Right renal pelvis (tissue), 4 donors: ENCODE measurements around the gene MYG1. TPM values are rescaled to one million over a fixed set of nuclear protein-coding genes. Genes with fewer than 3 reads are reported as not detected.

Experiments
- DNase-seq, 4 donors: peaks; one replicate each; pipeline ENCODE4 v3.0.0-alpha.2; 2013; ENCODE audit warnings: low read depth in 4 of 4, low spot score in 3 of 4, missing footprints in 1 of 4
- polyA plus RNA-seq, 4 donors: library from polyadenylated mRNA; unstranded; fragments of 120-200 nt; gene quantifications; one replicate each; pipeline ENCODE4 v1.2.1, GENCODE V29; 2013; ENCODE audit not compliant: insufficient read length in 4 of 4

The MYG1 gene
- polyA plus RNA-seq, 4 donors, result 49.8 to 62.4 (median 51.0) TPM

GRCh38 chr12:53352331-53353256 lies 53.1 kb downstream of the MYG1 start:
- DNase-seq, result peak; percentile 83 to 88 (median 84)

- DNase-seq, result no peak
Measured at GRCh38 chr12:53353257-53353655, 53.8 kb downstream of the MYG1 start.

GRCh38 chr12:53355121-53355520 lies 55.6 kb downstream of the MYG1 start:
- DNase-seq, result no peak

Other genes with a start within 250 kb of the MYG1 start
- gene TNS2, start 249.6 kb upstream of the MYG1 start, polyA plus RNA-seq, result 100 to 1,000 TPM in 3 of 4 donors, 10 to 100 TPM in 1; 89.0 to 129 (median 105) TPM
- 10 to 100 TPM; 17.7 to 21.9 (median 20.8) TPM for gene SPRYD3, start 220.3 kb upstream of the MYG1 start, polyA plus RNA-seq
- gene IGFBP6, start 202.0 kb upstream of the MYG1 start, polyA plus RNA-seq, result 10 to 100 TPM; 11.0 to 26.8 (median 12.7) TPM
- 1 to 10 TPM; 1.1 to 2.6 (median 1.6) TPM for gene SOAT2, start 196.2 kb upstream of the MYG1 start, polyA plus RNA-seq
- gene ZNF740, start 119.0 kb upstream of the MYG1 start, polyA plus RNA-seq, result 10 to 100 TPM; 65.7 to 81.2 (median 71.4) TPM
- 10 to 100 TPM; 34.5 to 56.4 (median 37.8) TPM for gene CSAD, start 118.8 kb upstream of the MYG1 start, polyA plus RNA-seq
- gene ITGB7, start 92.4 kb upstream of the MYG1 start, polyA plus RNA-seq, result 1 to 10 TPM; 1.4 to 1.8 (median 1.6) TPM
- 10 to 100 TPM; 30.9 to 41.5 (median 32.7) TPM for gene RARG, start 67.5 kb upstream of the MYG1 start, polyA plus RNA-seq
- 10 to 100 TPM in 1 of 4 donors, 1 to 10 TPM in 3; 8.9 to 11.3 (median 9.1) TPM for gene ESPL1, start 31.4 kb upstream of the MYG1 start, polyA plus RNA-seq
- gene PFDN5, start 4.2 kb upstream of the MYG1 start, polyA plus RNA-seq, result 100 to 1,000 TPM; 642 to 677 (median 662) TPM
- 10 to 100 TPM; 76.1 to 84.9 (median 79.1) TPM for gene AAAS, start 21.9 kb downstream of the MYG1 start, polyA plus RNA-seq
- gene SP7, start 36.7 kb downstream of the MYG1 start, polyA plus RNA-seq, result under 1 TPM; 0.14 to 0.30 (median 0.16) TPM
- gene SP1, start 80.5 kb downstream of the MYG1 start, polyA plus RNA-seq, result 10 to 100 TPM; 67.0 to 85.0 (median 78.8) TPM
- under 1 TPM; 0.21 to 0.54 (median 0.38) TPM for gene AMHR2, start 124.2 kb downstream of the MYG1 start, polyA plus RNA-seq
- 100 to 1,000 TPM; 186 to 223 (median 206) TPM for gene PRR13, start 142.0 kb downstream of the MYG1 start, polyA plus RNA-seq
- gene PCBP2, start 152.4 kb downstream of the MYG1 start, polyA plus RNA-seq, result 1,000 to 10,000 TPM; 1,030 to 1,212 (median 1,099) TPM
- 10 to 100 TPM; 23.1 to 28.5 (median 24.7) TPM for gene MAP3K12, start 199.8 kb downstream of the MYG1 start, polyA plus RNA-seq
- gene TARBP2, start 201.6 kb downstream of the MYG1 start, polyA plus RNA-seq, result 10 to 100 TPM; 43.0 to 57.0 (median 45.7) TPM
- 1 to 10 TPM in 1 of 4 donors, under 1 TPM in 3; 0.37 to 1.4 (median 0.59) TPM for gene NPFF, start 207.8 kb downstream of the MYG1 start, polyA plus RNA-seq